Breast epithelium (tissue), 4 donors: ENCODE results near the gene ADAMTS3. TPM values are rescaled to one million over a fixed set of nuclear protein-coding genes. Genes with fewer than 3 reads are reported as not detected.
"Not testable (repeated sequence)": the region's sequence is repeated elsewhere in the genome, so short reads cannot be mapped to it uniquely, and the experiment has no call there.

Experiments
- DNase-seq, 2 donors: peaks; one replicate each; pipeline ENCODE4 v3.0.0-alpha.2; 2019; ENCODE audit warnings: low spot score in 2 of 2
- H3K27ac ChIP-seq, 2 donors: fragments of 200-600 bp; sonication (generic) in 1 of 2; one replicate each; pipeline ENCODE4 v1.5.1; 2016 to 2019; ENCODE audit warnings: mild to moderate bottlenecking in 1 of 2
- H3K27me3 ChIP-seq, 2 donors: fragments of 200-600 bp; sonication (generic) in 1 of 2; one replicate each; pipeline versions ENCODE4 v1.5.1 to v1.6.0; 2017 to 2019; ENCODE audit warnings: control low read depth in 1 of 2, mild to moderate bottlenecking in 1 of 2
- H3K36me3 ChIP-seq: fragments of 200-600 bp; one replicate; pipeline ENCODE4 v1.5.1; 2019
- H3K4me1 ChIP-seq, 2 donors: fragments of 200-600 bp; sonication (generic); one replicate each; pipeline ENCODE4 v1.5.1; 2016 to 2019; ENCODE audit warnings: control low read depth in 1 of 2
- H3K4me3 ChIP-seq, 3 donors: fragments of 200-600 bp; sonication (generic); 1 replicate in 2 of 3; 2 replicates in 1 of 3; pipeline ENCODE4 v1.5.1; 2016 to 2019; ENCODE audit warnings: mild to moderate bottlenecking in 3 of 3, moderate library complexity in 2 of 3
- H3K9me3 ChIP-seq, 2 donors: fragments of 200-600 bp; sonication (generic) in 1 of 2; one replicate each; pipeline ENCODE4 v1.5.1; 2016 to 2019; ENCODE audit warnings: control low read depth in 1 of 2
- POLR2A ChIP-seq: fragments of 450-650 bp; IDR thresholded peaks from one replicate; pipeline ENCODE4 v1.6.1; 2016; ENCODE audit warnings: antibody characterized with exemption, mild to moderate bottlenecking, moderate library complexity
- POLR2AphosphoS5 ChIP-seq, 3 donors: sonication (generic); formaldehyde crosslinking; IDR thresholded peaks; one replicate each; pipeline ENCODE4 v1.6.1; 2017; ENCODE audit warnings: antibody characterized with exemption in 3 of 3
- intact Hi-C: fragments of 100-400 bp; cut with DNase I; formaldehyde crosslinking; loops from one replicate; pipeline ENCODE4 v1.15.1; 2023; ENCODE audit warnings: low total_unique reads
- total RNA-seq, 3 donors: library from RNA; depleted of rRNA; stranded (reverse); fragments of >200 nt; gene quantifications; one replicate each; pipeline ENCODE4 v1.1.0, GENCODE V29; 2016
- TF ChIP-seq, protein P1 (sequence below), 3 donors: fragments of 450-650 bp; IDR thresholded peaks; one replicate each; pipeline ENCODE4 v1.5.1; 2016 to 2017; ENCODE audit warnings: antibody characterized with exemption in 3 of 3, mild to moderate bottlenecking in 3 of 3, moderate library complexity in 3 of 3

Gene ADAMTS3
- total RNA-seq, 3 donors from 2014 or later, result 1.9 to 5.6 (median 2.9) TPM

DNA sequence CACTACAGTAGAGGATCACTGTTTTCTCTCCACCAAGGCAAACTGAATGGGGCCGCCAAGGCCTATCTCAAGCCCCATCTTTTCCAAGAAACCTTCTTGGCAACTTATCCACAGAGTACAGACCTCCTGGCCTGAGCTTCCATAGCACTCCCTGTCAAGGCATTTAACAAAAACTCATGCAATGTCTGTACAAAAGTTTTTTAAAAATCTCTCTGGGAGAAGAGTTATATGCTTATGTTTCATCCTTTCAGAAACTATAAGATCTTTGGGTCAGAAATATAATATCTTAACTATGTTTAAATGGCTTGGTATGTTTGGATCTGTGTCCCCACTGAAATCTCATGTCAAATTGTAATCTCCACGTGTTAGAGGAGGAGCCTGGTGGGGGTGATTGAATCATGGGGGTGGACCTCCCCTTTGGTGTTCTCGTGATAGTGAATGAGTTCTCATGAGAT is 13.6 kb downstream of the ADAMTS3 start:
- no peaks in the 10 kb centered on the region for H3K9me3 ChIP-seq
- no peaks in the 10 kb centered on the region for H3K27me3 ChIP-seq
- intact Hi-C loops, result no loop called here
- no peak for TF ChIP-seq POLR2A
- no peak for TF ChIP-seq POLR2AphosphoS5 (IDR thresholded peaks at IDR 0.05)
- TF ChIP-seq, protein P1, sequence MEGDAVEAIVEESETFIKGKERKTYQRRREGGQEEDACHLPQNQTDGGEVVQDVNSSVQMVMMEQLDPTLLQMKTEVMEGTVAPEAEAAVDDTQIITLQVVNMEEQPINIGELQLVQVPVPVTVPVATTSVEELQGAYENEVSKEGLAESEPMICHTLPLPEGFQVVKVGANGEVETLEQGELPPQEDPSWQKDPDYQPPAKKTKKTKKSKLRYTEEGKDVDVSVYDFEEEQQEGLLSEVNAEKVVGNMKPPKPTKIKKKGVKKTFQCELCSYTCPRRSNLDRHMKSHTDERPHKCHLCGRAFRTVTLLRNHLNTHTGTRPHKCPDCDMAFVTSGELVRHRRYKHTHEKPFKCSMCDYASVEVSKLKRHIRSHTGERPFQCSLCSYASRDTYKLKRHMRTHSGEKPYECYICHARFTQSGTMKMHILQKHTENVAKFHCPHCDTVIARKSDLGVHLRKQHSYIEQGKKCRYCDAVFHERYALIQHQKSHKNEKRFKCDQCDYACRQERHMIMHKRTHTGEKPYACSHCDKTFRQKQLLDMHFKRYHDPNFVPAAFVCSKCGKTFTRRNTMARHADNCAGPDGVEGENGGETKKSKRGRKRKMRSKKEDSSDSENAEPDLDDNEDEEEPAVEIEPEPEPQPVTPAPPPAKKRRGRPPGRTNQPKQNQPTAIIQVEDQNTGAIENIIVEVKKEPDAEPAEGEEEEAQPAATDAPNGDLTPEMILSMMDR (IDR thresholded peaks at IDR 0.05), result no peak
- H3K27ac ChIP-seq, result no peak overlapping the region
- no peak overlapping the region for H3K4me3 ChIP-seq
- no peaks in the 10 kb centered on the region for H3K36me3 ChIP-seq
- no peak for DNase-seq
- no peaks in the 10 kb centered on the region for H3K4me1 ChIP-seq

DNA sequence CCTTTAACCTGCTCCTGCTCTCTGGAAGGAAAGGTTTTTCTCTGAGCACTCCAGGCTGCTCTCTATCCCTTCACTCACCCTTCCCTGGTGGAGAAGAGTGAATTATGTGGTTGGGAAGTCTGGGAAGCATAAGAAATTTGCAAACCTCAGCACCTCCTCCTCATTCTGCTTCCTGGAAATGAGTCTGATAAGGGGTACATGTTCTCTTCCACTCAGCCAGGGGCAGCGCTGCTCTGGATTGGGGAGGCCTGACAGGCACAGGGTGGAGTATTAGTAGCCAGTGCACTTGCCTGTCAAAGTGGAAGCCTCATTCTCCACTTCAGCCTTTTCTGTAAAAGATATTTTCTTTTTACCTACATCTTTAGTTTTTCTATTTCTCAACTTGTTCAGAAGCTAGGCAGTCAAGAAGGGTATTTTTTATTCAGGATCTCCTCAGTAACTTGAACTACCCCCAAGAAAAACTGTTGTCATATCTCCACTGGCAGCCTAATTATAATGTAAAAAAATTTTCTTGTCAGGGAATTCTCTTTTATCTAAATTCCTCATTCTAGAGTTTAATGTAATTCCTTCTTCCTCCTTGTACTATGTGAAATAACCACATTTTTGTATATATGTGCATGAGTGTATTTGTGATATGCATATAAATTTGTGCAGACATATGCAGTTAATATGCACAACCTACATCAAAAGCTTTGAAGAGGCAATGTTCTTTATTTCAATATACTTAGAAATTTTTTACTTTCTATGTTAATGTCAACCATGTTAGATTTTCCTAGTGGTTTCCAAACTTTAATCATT is 15.3 kb downstream of the ADAMTS3 start:
- TF ChIP-seq, protein P1 (IDR thresholded peaks at IDR 0.05), result no peak
- TF ChIP-seq POLR2AphosphoS5 (IDR thresholded peaks at IDR 0.05) (no peak), POLR2A (no peak)
- Histone ChIP-seq H3K36me3 (no peaks in the 10 kb centered on the region), H3K4me3 (no peak overlapping the region), H3K4me1 (no peaks in the 10 kb centered on the region), H3K9me3 (no peaks in the 10 kb centered on the region), H3K27me3 (no peaks in the 10 kb centered on the region), H3K27ac (no peak overlapping the region)
- no peak for DNase-seq
- intact Hi-C loops, result no loop called here

DNA sequence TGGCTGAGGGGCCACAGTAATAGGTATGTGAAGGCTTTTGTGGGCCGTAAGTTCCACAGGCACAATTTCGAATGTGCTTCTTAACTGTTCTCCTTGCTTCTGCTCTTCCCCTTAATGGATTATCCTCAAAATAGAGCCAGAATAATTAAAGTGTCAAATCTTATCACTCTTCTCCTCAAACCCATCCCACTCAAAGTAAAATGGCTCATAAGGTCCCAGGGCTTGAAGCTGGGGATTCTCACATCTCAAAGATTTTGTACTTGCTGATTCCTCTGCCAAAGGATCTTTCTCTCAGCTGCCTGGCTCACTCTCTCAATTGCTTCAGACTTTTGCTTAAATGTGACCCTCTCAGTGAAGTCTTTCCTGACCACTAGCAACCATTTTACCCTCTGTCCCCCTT is 16.6 kb downstream of the ADAMTS3 start:
- Histone ChIP-seq H3K27me3 (no peaks in the 10 kb centered on the region), H3K9me3 (no peaks in the 10 kb centered on the region)

DNA sequence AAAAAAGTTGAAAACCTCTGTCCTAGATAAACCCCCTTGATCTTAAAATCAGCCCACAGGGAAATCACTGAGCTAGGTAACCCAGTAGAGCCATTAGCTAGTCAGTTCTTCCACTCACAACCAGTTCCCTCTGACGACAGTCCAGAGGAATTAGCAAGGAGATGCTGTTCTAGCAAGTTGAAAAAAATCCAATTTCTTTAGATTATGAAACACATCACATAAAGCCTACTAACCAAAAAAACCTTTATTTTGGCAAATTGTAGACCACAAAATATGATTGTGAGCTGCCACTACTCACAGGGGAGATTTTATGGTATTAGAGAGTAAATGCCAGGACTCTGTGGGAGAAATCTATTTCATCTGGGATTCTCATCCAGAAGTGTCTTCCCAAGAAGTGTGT is 22.6 kb downstream of the ADAMTS3 start:
- intact Hi-C loops, result no loop called here
- H3K27ac ChIP-seq, result no peak overlapping the region
- DNase-seq, result no peak
- H3K4me1 ChIP-seq, result no peaks in the 10 kb centered on the region
- H3K4me3 ChIP-seq, result no peak overlapping the region
- TF ChIP-seq, protein P1 (IDR thresholded peaks at IDR 0.05), result no peak
- no peak for TF ChIP-seq POLR2AphosphoS5 (IDR thresholded peaks at IDR 0.05)
- TF ChIP-seq POLR2A, result no peak
- H3K27me3 ChIP-seq, result no peaks in the 10 kb centered on the region
- H3K36me3 ChIP-seq, result no peaks in the 10 kb centered on the region
- H3K9me3 ChIP-seq, result no peaks in the 10 kb centered on the region

More for the DNA sequence above, 16.6 kb downstream of the ADAMTS3 start:
- no peaks in the 10 kb centered on the region for H3K36me3 ChIP-seq
- TF ChIP-seq, protein P1 (IDR thresholded peaks at IDR 0.05), result no peak
- TF ChIP-seq POLR2A, result no peak
- TF ChIP-seq POLR2AphosphoS5 (IDR thresholded peaks at IDR 0.05), result no peak
- DNase-seq, result no peak
- H3K4me3 ChIP-seq, result no peak overlapping the region
- H3K27ac ChIP-seq, result no peak overlapping the region
- intact Hi-C loops, result no loop called here
- H3K4me1 ChIP-seq, result no peaks in the 10 kb centered on the region

DNA sequence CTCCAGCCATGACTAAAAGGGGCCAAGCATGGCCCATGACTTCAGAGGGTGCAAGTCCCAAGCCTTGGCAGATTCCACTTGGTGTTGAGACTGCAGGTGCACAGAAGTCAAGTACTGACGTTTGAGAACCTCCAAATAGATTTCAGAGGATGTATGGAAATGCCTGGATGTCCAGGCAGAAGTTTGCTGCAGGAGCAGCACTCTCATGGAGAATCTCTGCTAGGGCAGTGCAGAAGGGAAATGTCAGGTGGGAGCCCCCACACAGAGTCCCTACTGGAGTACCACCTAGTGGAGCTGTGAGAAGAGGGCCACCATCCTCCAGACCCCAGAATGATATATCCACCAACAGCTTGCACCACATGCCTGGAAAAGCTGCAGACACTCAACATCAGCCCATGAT is 28.3 kb downstream of the ADAMTS3 start:
- H3K4me1 ChIP-seq, H3K27me3 ChIP-seq, H3K4me3 ChIP-seq, H3K36me3 ChIP-seq, H3K9me3 ChIP-seq, H3K27ac ChIP-seq, DNase-seq: not testable (repeated sequence)
- intact Hi-C loops, result loop anchor here (2.0 kb wide), 1 partner anchor 18 kb away; no protein-coding TSS in a partner anchor
